Keratinocyte (primary cell): ENCODE data around the gene ACTR3.

ENCODE experiments used
- EZH2 ChIP-seq: IDR thresholded peaks from one replicate; pipeline ENCODE4 v1.6.1; 2012; ENCODE audit warnings: inconsistent platforms, mild to moderate bottlenecking, low read length, moderate library complexity
- TF ChIP-seq, protein P1 (sequence below), 3 experiments: IDR thresholded peaks in 1 of 3; conservative IDR thresholded peaks in 1 of 3; optimal IDR thresholded peaks in 1 of 3; 2 replicates in 2 of 3; 3 replicates in 1 of 3; pipeline versions ENCODE3 to v1.5.1; 2011; ENCODE audit warnings: low read length in 3 of 3, mild to moderate bottlenecking in 3 of 3, moderate library complexity in 2 of 3, control low read depth in 1 of 3, inconsistent platforms in 1 of 3; ENCODE audit not compliant: insufficient read depth in 2 of 3; ENCODE audit errors: extremely low read depth in 1 of 3

DNA sequence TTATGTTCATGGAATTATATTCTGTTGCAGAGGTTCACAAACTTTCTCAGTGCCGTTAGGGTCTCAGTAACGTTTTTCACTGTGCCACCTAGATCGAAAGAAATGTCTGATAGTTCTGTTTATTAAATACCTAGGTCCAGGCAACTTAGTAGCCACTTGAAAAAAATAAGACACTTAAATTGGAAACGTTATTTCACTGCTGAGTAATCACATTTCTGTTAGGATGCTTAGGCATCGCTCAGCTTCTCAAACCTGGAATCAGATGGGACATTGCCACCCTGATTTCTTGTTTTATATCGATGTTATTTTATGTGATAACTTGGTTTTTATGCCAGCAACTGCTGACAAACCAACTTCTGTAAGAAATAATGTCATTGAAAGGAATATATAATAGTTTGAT lies 36.0 kb downstream of the ACTR3 start:
- TF ChIP-seq, protein P1, sequence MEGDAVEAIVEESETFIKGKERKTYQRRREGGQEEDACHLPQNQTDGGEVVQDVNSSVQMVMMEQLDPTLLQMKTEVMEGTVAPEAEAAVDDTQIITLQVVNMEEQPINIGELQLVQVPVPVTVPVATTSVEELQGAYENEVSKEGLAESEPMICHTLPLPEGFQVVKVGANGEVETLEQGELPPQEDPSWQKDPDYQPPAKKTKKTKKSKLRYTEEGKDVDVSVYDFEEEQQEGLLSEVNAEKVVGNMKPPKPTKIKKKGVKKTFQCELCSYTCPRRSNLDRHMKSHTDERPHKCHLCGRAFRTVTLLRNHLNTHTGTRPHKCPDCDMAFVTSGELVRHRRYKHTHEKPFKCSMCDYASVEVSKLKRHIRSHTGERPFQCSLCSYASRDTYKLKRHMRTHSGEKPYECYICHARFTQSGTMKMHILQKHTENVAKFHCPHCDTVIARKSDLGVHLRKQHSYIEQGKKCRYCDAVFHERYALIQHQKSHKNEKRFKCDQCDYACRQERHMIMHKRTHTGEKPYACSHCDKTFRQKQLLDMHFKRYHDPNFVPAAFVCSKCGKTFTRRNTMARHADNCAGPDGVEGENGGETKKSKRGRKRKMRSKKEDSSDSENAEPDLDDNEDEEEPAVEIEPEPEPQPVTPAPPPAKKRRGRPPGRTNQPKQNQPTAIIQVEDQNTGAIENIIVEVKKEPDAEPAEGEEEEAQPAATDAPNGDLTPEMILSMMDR (optimal IDR thresholded peaks at IDR 0.05 in 1 of 3, IDR thresholded peaks at IDR 0.05 in 1 of 3, conservative IDR thresholded peaks at IDR 0.05 in 1 of 3; ENCODE audit: extremely low read depth in 1 of 3, insufficient read depth in 2 of 3, low read length in 3 of 3): no peak
- no peak for TF ChIP-seq EZH2
